PC-3 (cell line): ENCODE results near the gene JAML. TPM values are rescaled to one million over a fixed set of nuclear protein-coding genes. Genes with fewer than 3 reads are reported as not detected.

Experiments
- ATAC-seq: fragments of 200-7000 bp; cut with Tn5 transposase; 2 replicates; pipeline ENCODE4 v1.9.1; 2020; ENCODE audit warnings: mild to moderate bottlenecking, moderate library complexity
- BruUV-seq: library from RNA; stranded (reverse); fragments of 400-500 nt; replicated peaks from 2 replicates; lab custom pipeline; 2021; lab: Mats Ljungman, UMichigan
- CTCF ChIA-PET: fragments of 300-600 bp; sonication (Branson Sonifier 250); formaldehyde crosslinking; loops from one replicate; lab custom pipeline; 2022; ENCODE audit warnings: antibody characterized with exemption; lab: Charles Lee
- POLR2A ChIA-PET: fragments of 300-600 bp; sonication (Branson Sonifier 250); formaldehyde crosslinking; loops from one replicate; lab custom pipeline; 2022; ENCODE audit warnings: antibody characterized with exemption; ENCODE audit not compliant: unreplicated experiment; lab: Charles Lee
- DNase-seq: peaks from one replicate; pipeline ENCODE4 v3.0.0-alpha.2; 2015
- H2AFZ ChIP-seq: fragments of 300-600 bp; sonication (generic); 2 replicates; pipeline ENCODE4 v1.6.0; 2016; ENCODE audit warnings: antibody characterized with exemption, low read length
- H3F3A ChIP-seq: fragments of 300-600 bp; sonication (generic); one replicate; pipeline ENCODE4 v1.6.0; 2017; ENCODE audit warnings: antibody characterized with exemption, low read length, control low read depth, mild to moderate bottlenecking; ENCODE audit not compliant: unreplicated experiment
- H3K27ac ChIP-seq: fragments of 300-600 bp; sonication (generic); 2 replicates; pipeline ENCODE4 v1.5.1; 2016; ENCODE audit warnings: mild to moderate bottlenecking, low read length
- H3K27me3 ChIP-seq: fragments of 300-600 bp; sonication (generic); 2 replicates; pipeline ENCODE4 v1.6.1; 2016; ENCODE audit warnings: low read length, mixed read lengths
- H3K36me3 ChIP-seq: fragments of 300-600 bp; sonication (generic); 2 replicates; pipeline ENCODE4 v1.6.1; 2016; ENCODE audit warnings: low read depth, mixed run types, low read length, mixed read lengths
- H3K4me1 ChIP-seq: fragments of 300-600 bp; sonication (generic); 2 replicates; pipeline ENCODE4 v1.5.1; 2016; ENCODE audit warnings: low read length; ENCODE audit not compliant: insufficient read depth
- H3K4me2 ChIP-seq: fragments of 300-600 bp; sonication (generic); 2 replicates; pipeline ENCODE4 v1.6.0; 2016; ENCODE audit warnings: low read length
- H3K4me3 ChIP-seq: fragments of 300-600 bp; sonication (generic); 2 replicates; pipeline ENCODE4 v1.5.1; 2016; ENCODE audit warnings: mild to moderate bottlenecking, low read length, mixed read lengths
- H3K79me2 ChIP-seq: fragments of 300-600 bp; sonication (generic); 2 replicates; pipeline ENCODE4 v1.6.1; 2017; ENCODE audit warnings: low read length, mixed read lengths
- H3K9ac ChIP-seq: fragments of 300-600 bp; sonication (generic); 2 replicates; pipeline ENCODE4 v1.6.0; 2016; ENCODE audit warnings: mild to moderate bottlenecking, low read length
- H3K9me2 ChIP-seq: fragments of 300-600 bp; sonication (generic); replicated peaks from 2 replicates; pipeline ENCODE4 v1.6.1; 2016; ENCODE audit warnings: mixed run types, low read length, mixed read lengths
- H3K9me3 ChIP-seq: fragments of 300-600 bp; sonication (generic); 2 replicates; pipeline ENCODE4 v1.6.1; 2016; ENCODE audit warnings: low read length, mixed read lengths
- H4K20me1 ChIP-seq: fragments of 300-600 bp; sonication (generic); 2 replicates; pipeline ENCODE4 v1.6.1; 2016; ENCODE audit warnings: low read length, mixed read lengths
- CTCF ChIP-seq: fragments of 300-600 bp; sonication (generic); conservative IDR thresholded peaks from 2 replicates; pipeline ENCODE4 v1.5.1; 2017; ENCODE audit warnings: antibody characterized with exemption, low read depth, mild to moderate bottlenecking, low read length
- EZH2 ChIP-seq: fragments of 300-600 bp; sonication (generic); IDR thresholded peaks from one replicate; pipeline ENCODE4 v1.6.1; 2017; ENCODE audit warnings: antibody characterized with exemption, mild to moderate bottlenecking, low read length; ENCODE audit not compliant: unreplicated experiment
- EZH2phosphoT487 ChIP-seq: fragments of 300-600 bp; sonication (generic); IDR thresholded peaks from 2 replicates; pipeline ENCODE4 v1.6.1; 2018; ENCODE audit warnings: mild to moderate bottlenecking, antibody characterized with exemption, low read length, borderline replicate concordance
- intact Hi-C: fragments of 100-400 bp; cut with micrococcal nuclease; formaldehyde crosslinking; loops from 2 replicates; pipeline ENCODE4 v1.9.0; 2023
- total RNA-seq: library from RNA; depleted of rRNA; stranded (reverse); fragments of >200 nt; gene quantifications from 2 replicates; pipeline ENCODE4 v1.2.3, GENCODE V29; 2014

JAML gene
- total RNA-seq, 1 experiment from 2014 or later, result not detected

- Histone ChIP-seq H3K27ac (no peak overlapping the region), H3K9me3 (no peaks in the 10 kb centered on the region), H3K36me3 (no peaks in the 10 kb centered on the region), H3K4me3 (peak overlapping the region; percentile 6; the same call in 1 of the 2 replicates), H3K79me2 (no peaks in the 10 kb centered on the region), H3K4me2 (peak overlapping the region; percentile 30), H4K20me1 (no peaks in the 10 kb centered on the region), H3K4me1 (peaks cover 15% of the 10 kb centered on the region; the same call in 1 of the 2 replicates), H2AFZ (peak overlapping the region; percentile 10), H3K27me3 (peaks cover 96% of the 10 kb centered on the region), H3K9me2 (no peaks in the 10 kb centered on the region), H3F3A (no peaks in the 10 kb centered on the region), H3K9ac (no peak overlapping the region)
- POLR2A ChIA-PET, result no interaction called here
- no peak for TF ChIP-seq CTCF
- no peak for TF ChIP-seq EZH2phosphoT487
- TF ChIP-seq EZH2, result no peak
- DNase-seq (no peak), ATAC-seq (no peak)
- BruUV-seq, result no TSS peak
- CTCF ChIA-PET, result interaction anchor here (0.6 to 0.7 kb wide), 2 partner anchors 13 to 176 kb away, joined by 3 to 4 read pairs; no protein-coding TSS in a partner anchor
- intact Hi-C loops, result no loop called here
These were observed 68.9 kb downstream of the JAML start for GRCh38 chr11:118155776-118156530.

GRCh38 chr11:118154641-118155040, 70.2 kb downstream of the JAML start:
- Histone ChIP-seq H3K4me1 (peaks cover 15% of the 10 kb centered on the region; the same call in 1 of the 2 replicates), H3K9ac (no peak overlapping the region), H3K36me3 (no peaks in the 10 kb centered on the region), H3F3A (no peaks in the 10 kb centered on the region), H3K9me3 (no peaks in the 10 kb centered on the region), H3K27ac (no peak overlapping the region), H3K27me3 (peaks cover 93% of the 10 kb centered on the region), H4K20me1 (no peaks in the 10 kb centered on the region), H3K79me2 (no peaks in the 10 kb centered on the region), H3K4me2 (no peak overlapping the region), H3K9me2 (no peaks in the 10 kb centered on the region), H3K4me3 (no peak overlapping the region), H2AFZ (no peak overlapping the region)
- POLR2A ChIA-PET, result no interaction called here
- no TSS peak for BruUV-seq
- intact Hi-C loops, result no loop called here
- DNase-seq (no peak), ATAC-seq (no peak)
- CTCF ChIA-PET, result no interaction called here
- TF ChIP-seq EZH2, result no peak
- TF ChIP-seq CTCF, result no peak
- no peak for TF ChIP-seq EZH2phosphoT487

- no peak for TF ChIP-seq CTCF
- TF ChIP-seq EZH2, result no peak
- no peak for TF ChIP-seq EZH2phosphoT487
- Histone ChIP-seq H2AFZ (no peak overlapping the region), H3K79me2 (no peaks in the 10 kb centered on the region), H3K9me2 (no peaks in the 10 kb centered on the region), H3K27ac (no peak overlapping the region), H3K9ac (no peak overlapping the region), H3K36me3 (no peaks in the 10 kb centered on the region), H3K27me3 (peaks cover 87% of the 10 kb centered on the region), H3K9me3 (no peaks in the 10 kb centered on the region), H3F3A (no peaks in the 10 kb centered on the region), H4K20me1 (no peaks in the 10 kb centered on the region), H3K4me2 (no peak overlapping the region), H3K4me3 (no peak overlapping the region), H3K4me1 (peaks cover 15% of the 10 kb centered on the region; the same call in 1 of the 2 replicates)
- CTCF ChIA-PET, result no interaction called here
- POLR2A ChIA-PET, result no interaction called here
- BruUV-seq, result no TSS peak
- ATAC-seq (no peak), DNase-seq (no peak)
- intact Hi-C loops, result no loop called here
These were observed 70.8 kb downstream of the JAML start for GRCh38 chr11:118153976-118154375.
